ENCODE data around the gene TNFAIP1. TPM values are rescaled to one million over a fixed set of nuclear protein-coding genes. Genes with fewer than 3 reads are reported as not detected.
"Not testable (repeated sequence)": the region's sequence is repeated elsewhere in the genome, so short reads cannot be mapped to it uniquely, and the experiment has no call there.

Gene TNFAIP1, protein sequence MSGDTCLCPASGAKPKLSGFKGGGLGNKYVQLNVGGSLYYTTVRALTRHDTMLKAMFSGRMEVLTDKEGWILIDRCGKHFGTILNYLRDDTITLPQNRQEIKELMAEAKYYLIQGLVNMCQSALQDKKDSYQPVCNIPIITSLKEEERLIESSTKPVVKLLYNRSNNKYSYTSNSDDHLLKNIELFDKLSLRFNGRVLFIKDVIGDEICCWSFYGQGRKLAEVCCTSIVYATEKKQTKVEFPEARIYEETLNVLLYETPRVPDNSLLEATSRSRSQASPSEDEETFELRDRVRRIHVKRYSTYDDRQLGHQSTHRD
- 100 to 1,000 TPM in 1 of 4 donors, 10 to 100 TPM in 3; 25.6 to 137 (median 49.4) TPM for total RNA-seq

DNA sequence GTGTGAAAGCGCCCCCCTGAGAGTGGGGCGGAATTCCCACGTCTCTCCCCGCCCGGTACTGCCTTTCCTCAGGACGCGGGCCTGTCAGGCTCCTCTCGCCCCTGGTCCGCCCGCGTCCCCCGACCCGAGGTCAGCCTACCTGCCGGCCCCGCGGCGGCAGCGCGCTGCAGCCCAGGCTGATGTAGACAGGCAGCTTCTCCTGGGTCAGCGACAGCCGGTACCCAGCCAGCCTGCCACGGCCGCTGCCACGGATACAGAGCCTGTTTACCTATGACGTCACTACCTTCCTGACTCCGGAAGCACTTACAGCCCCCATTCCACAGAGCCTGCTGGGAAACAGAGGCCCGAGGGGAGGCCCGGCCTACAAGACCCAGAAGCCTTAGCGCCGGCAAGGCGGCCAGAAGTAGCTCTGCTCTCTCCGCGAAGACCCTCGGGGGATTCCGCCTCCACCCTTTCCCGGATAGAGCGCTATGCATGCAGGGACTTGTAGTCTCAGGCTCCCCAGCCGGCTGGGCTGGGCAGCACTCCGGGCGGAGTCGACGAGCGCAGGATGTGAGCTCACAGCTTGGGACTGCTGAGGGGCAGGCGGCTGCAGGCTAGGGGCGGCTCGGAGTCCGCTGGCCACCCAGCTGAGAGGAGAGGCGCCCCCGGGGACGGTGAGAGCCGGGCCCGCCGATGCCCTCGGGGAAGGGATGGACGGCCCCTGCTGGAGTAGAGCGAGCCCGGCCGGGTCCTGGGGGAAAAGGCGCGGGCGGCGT lies at the start of gene TNFAIP1, which contains the start of gene IFT20:
Gene TNFAIP1 (plus strand): TSS at position 561 of the 758 bp plus-strand sequence. CDS start 3,761 bp downstream, outside the sequence.
Gene IFT20 (minus strand): TSS at position 272 of the 758 bp plus-strand sequence. CDS start 3,487 bp downstream, outside the sequence.
- peak; percentile 94 for TF ChIP-seq POLR2A (IDR thresholded peaks at IDR 0.05)
- no peak for TF ChIP-seq EP300 (IDR thresholded peaks at IDR 0.05; ENCODE audit: low read depth)
- TF ChIP-seq, protein P1, sequence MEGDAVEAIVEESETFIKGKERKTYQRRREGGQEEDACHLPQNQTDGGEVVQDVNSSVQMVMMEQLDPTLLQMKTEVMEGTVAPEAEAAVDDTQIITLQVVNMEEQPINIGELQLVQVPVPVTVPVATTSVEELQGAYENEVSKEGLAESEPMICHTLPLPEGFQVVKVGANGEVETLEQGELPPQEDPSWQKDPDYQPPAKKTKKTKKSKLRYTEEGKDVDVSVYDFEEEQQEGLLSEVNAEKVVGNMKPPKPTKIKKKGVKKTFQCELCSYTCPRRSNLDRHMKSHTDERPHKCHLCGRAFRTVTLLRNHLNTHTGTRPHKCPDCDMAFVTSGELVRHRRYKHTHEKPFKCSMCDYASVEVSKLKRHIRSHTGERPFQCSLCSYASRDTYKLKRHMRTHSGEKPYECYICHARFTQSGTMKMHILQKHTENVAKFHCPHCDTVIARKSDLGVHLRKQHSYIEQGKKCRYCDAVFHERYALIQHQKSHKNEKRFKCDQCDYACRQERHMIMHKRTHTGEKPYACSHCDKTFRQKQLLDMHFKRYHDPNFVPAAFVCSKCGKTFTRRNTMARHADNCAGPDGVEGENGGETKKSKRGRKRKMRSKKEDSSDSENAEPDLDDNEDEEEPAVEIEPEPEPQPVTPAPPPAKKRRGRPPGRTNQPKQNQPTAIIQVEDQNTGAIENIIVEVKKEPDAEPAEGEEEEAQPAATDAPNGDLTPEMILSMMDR (IDR thresholded peaks at IDR 0.05): no peak
- peak; percentile 96 to 98 (median 98) for TF ChIP-seq POLR2AphosphoS5 (IDR thresholded peaks at IDR 0.05)
- peak; percentile 98 for DNase-seq
- H3K27me3 ChIP-seq: no peaks in the 10 kb centered on the region
- WGBS, 2 donors (ENCODE audit: low coverage in 1 of 2): 1 to 4% methylated on average over 8 to 62 of the region's 62 CpGs
- peaks cover 0 to 6% (median 0%) of the 10 kb centered on the region in 4 donors for H3K36me3 ChIP-seq
- intact Hi-C loops (cut with DNase I; ENCODE audit: low total_unique reads): no loop called here
- peaks cover 13 to 42% (median 25%) of the 10 kb centered on the region in 4 donors for H3K4me1 ChIP-seq
- peak within 1 kb of the TSS; percentile 94 to 97 (median 96) for H3K27ac ChIP-seq
- in situ Hi-C loops (cut with MboI; ENCODE audit: low pct_ligation_motif_present in 1 of 4, low pct_unique_long_range_greater_than_20kb in 1 of 4, low sequenced_read_pairs in 3 of 4): no loop called here
- peak within 1 kb of the TSS; percentile 82 to 94 (median 91) for H3K4me3 ChIP-seq
- no peaks in the 10 kb centered on the region for H3K9me3 ChIP-seq

GRCh38 chr17:28285965-28286364 lies 49.6 kb upstream of the TNFAIP1 start:
- WGBS, 2 donors (ENCODE audit: low coverage in 1 of 2): 50 to 82% methylated on average over 2 of the region's 2 CpGs
- TF ChIP-seq POLR2AphosphoS5 (IDR thresholded peaks at IDR 0.05) (no peak), EP300 (IDR thresholded peaks at IDR 0.05; ENCODE audit: low read depth) (no peak), POLR2A (IDR thresholded peaks at IDR 0.05) (no peak)
- TF ChIP-seq, protein P1 (IDR thresholded peaks at IDR 0.05): no peak
- no peaks in the 10 kb centered on the region for H3K9me3 ChIP-seq
- intact Hi-C loops (cut with DNase I; ENCODE audit: low total_unique reads): no loop called here
- no peaks in the 10 kb centered on the region for H3K36me3 ChIP-seq
- no peaks in the 10 kb centered on the region for H3K4me1 ChIP-seq
- DNase-seq: no peak
- in situ Hi-C loops (cut with MboI; ENCODE audit: low pct_ligation_motif_present in 1 of 4, low pct_unique_long_range_greater_than_20kb in 1 of 4, low sequenced_read_pairs in 3 of 4): no loop called here
- H3K4me3 ChIP-seq: no peak overlapping the region
- H3K27me3 ChIP-seq: no peaks in the 10 kb centered on the region
- no peak overlapping the region for H3K27ac ChIP-seq

DNA sequence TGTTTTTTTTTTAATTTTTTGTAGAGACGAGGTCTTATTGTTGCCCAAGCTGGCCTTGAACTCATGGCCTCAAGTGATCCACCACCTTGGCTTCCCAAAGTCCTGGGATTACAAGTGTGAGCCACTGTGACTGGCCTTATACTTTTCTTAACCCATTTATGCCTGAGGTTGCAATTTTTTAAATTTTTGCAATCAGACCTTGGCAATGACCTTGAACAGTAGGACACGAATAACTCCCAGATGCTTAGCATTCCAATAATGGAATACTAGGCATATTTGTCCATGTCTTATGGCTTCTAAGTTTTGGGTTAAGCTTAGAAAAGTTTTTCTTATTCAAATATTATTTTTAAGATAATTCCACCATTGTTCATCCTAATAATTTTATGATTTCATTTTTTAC lies 44.9 kb upstream of the TNFAIP1 start:
- TF ChIP-seq, protein P1 (IDR thresholded peaks at IDR 0.05): no peak
- TF ChIP-seq POLR2A (IDR thresholded peaks at IDR 0.05): no peak
- no peak for TF ChIP-seq POLR2AphosphoS5 (IDR thresholded peaks at IDR 0.05)
- TF ChIP-seq EP300 (IDR thresholded peaks at IDR 0.05; ENCODE audit: low read depth): no peak
- no peak for DNase-seq
- no peak overlapping the region for H3K4me3 ChIP-seq
- H3K36me3 ChIP-seq: no peaks in the 10 kb centered on the region
- H3K4me1 ChIP-seq: no peaks in the 10 kb centered on the region
- in situ Hi-C loops (cut with MboI; ENCODE audit: low pct_ligation_motif_present in 1 of 4, low pct_unique_long_range_greater_than_20kb in 1 of 4, low sequenced_read_pairs in 3 of 4) (no loop called here), intact Hi-C loops (cut with DNase I; ENCODE audit: low total_unique reads) (no loop called here)
- no peak overlapping the region for H3K27ac ChIP-seq
- 71 to 84% methylated on average over 1 to 2 of the region's 2 CpGs for WGBS, 2 donors (ENCODE audit: low coverage in 1 of 2)
- peaks cover 6% of the 10 kb centered on the region for H3K27me3 ChIP-seq
- no peaks in the 10 kb centered on the region for H3K9me3 ChIP-seq

DNA sequence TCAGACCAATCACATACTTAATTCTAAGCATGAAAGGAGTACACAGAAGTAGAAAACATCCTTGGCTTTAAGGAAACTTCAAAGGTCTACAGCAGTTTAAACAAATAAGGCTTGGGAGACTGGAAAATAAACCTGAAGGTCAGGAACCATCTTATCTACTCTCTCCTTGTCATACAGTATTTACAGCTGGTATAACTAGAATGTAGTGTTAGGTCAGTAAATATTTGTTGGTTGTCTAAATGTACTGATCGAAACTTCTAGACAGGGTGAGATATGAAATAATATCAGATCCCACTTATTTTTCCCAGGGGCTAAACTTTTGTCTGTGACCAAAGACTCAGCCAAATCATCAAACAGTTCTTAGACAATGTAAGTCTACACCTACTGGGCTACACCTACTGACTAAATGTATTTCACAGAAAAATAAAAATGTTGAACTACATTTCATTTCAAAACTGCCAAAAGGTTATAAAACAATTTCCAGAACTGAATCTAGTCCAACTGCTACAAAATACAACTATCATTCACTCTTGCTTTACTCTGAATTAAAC lies 43.7 kb upstream of the TNFAIP1 start:
- no peaks in the 10 kb centered on the region for H3K9me3 ChIP-seq
- H3K27ac ChIP-seq: no peak overlapping the region

GRCh38 chr17:28292878-28293277 lies 42.7 kb upstream of the TNFAIP1 start:
- in situ Hi-C loops (cut with MboI; ENCODE audit: low pct_ligation_motif_present in 1 of 4, low pct_unique_long_range_greater_than_20kb in 1 of 4, low sequenced_read_pairs in 3 of 4); H3K36me3 ChIP-seq; H3K9me3 ChIP-seq; H3K27ac ChIP-seq; H3K4me3 ChIP-seq; H3K27me3 ChIP-seq; DNase-seq; H3K4me1 ChIP-seq; intact Hi-C loops (cut with DNase I; ENCODE audit: low total_unique reads): not testable (repeated sequence)
- 88% methylated on average over 9 to 12 of the region's 12 CpGs for WGBS, 2 donors (ENCODE audit: low coverage in 1 of 2)

More for the DNA sequence above, 43.7 kb upstream of the TNFAIP1 start:
- no peak overlapping the region for H3K4me3 ChIP-seq
- H3K4me1 ChIP-seq: no peaks in the 10 kb centered on the region
- TF ChIP-seq POLR2A (IDR thresholded peaks at IDR 0.05): no peak
- TF ChIP-seq POLR2AphosphoS5 (IDR thresholded peaks at IDR 0.05): no peak
- no peak for TF ChIP-seq EP300 (IDR thresholded peaks at IDR 0.05; ENCODE audit: low read depth)
- TF ChIP-seq, protein P1 (IDR thresholded peaks at IDR 0.05): no peak
- in situ Hi-C loops (cut with MboI; ENCODE audit: low pct_ligation_motif_present in 1 of 4, low pct_unique_long_range_greater_than_20kb in 1 of 4, low sequenced_read_pairs in 3 of 4): no loop called here
- no peaks in the 10 kb centered on the region for H3K36me3 ChIP-seq
- intact Hi-C loops (cut with DNase I; ENCODE audit: low total_unique reads): no loop called here
- WGBS, 2 donors (ENCODE audit: low coverage in 1 of 2): 46% methylated on average over 1 of the region's 1 CpG; no CpG with 5 or more reads in 1 of the 2 donors
- peaks cover 6% of the 10 kb centered on the region for H3K27me3 ChIP-seq
- no peak for DNase-seq
